AG09309 (cell line): Measurements from ENCODE around the gene CACNA1F.

Experiments used
- DNase-seq: peaks from one replicate; pipeline ENCODE4 v3.0.0-alpha.2; 2010; ENCODE audit warnings: low read depth
- H3K4me3 ChIP-seq: 2 replicates; pipeline ENCODE4 v1.5.1; 2011; ENCODE audit warnings: mild to moderate bottlenecking, low read depth, low read length, moderate library complexity; ENCODE audit not compliant: control insufficient read depth
- CTCF ChIP-seq: IDR thresholded peaks from 2 replicates; pipeline ENCODE4 v1.5.1; 2011; ENCODE audit warnings: mild to moderate bottlenecking, low read depth, low read length, inconsistent platforms; ENCODE audit not compliant: insufficient read depth, control insufficient read depth; ENCODE audit errors: missing control alignments

CACNA1F gene

GRCh38 chrX:49198540-49199314 is 34.4 kb downstream of the CACNA1F start:
- no peak overlapping the region for H3K4me3 ChIP-seq
- no peak for DNase-seq
- TF ChIP-seq CTCF, result no peak

- DNase-seq, result no peak
- H3K4me3 ChIP-seq, result no peak overlapping the region
- TF ChIP-seq CTCF, result no peak
Observed at GRCh38 chrX:49197543-49198087, 35.5 kb downstream of the CACNA1F start.

- no peak overlapping the region for H3K4me3 ChIP-seq
- no peak for DNase-seq
- TF ChIP-seq CTCF, result no peak
Observed at GRCh38 chrX:49193542-49193964, 39.6 kb downstream of the CACNA1F start.

GRCh38 chrX:49192722-49193328 is 40.3 kb downstream of the CACNA1F start:
- peak; percentile 69 for TF ChIP-seq CTCF
- no peak for DNase-seq
- H3K4me3 ChIP-seq, result no peak overlapping the region

- TF ChIP-seq CTCF, result no peak
- no peak for DNase-seq
- peak overlapping the region; percentile 76 for H3K4me3 ChIP-seq
Observed at GRCh38 chrX:49191574-49192011, 41.5 kb downstream of the CACNA1F start.

- peak overlapping the region; percentile 76 for H3K4me3 ChIP-seq
- TF ChIP-seq CTCF, result no peak
- peak; percentile 99 for DNase-seq
Observed at GRCh38 chrX:49190821-49191573, 42.1 kb downstream of the CACNA1F start.
